Body of pancreas (tissue), 4 donors: ENCODE data around the gene AP2A2. TPM values are rescaled to one million over a fixed set of nuclear protein-coding genes. Genes with fewer than 3 reads are reported as not detected.
A peak's percentile ranks its signal among the peaks of the same experiment; 100 is the strongest.

Experiments used
- ATAC-seq: fragments of 150-250 bp; one replicate; pipeline ENCODE4 v1.9.1; 2016
- DNase-seq, 4 donors: peaks; one replicate each; pipeline ENCODE4 v3.0.0-alpha.2; 2019
- H3K27ac ChIP-seq, 4 donors: fragments of 200-600 bp; sonication (generic); 1 replicate in 3 of 4; 2 replicates in 1 of 4; pipeline versions ENCODE4 v1.5.1 to v1.6.1; 2016 to 2019; ENCODE audit warnings: mild to moderate bottlenecking in 1 of 4, mixed read lengths in 1 of 4, moderate library complexity in 1 of 4
- H3K27me3 ChIP-seq, 2 donors: fragments of 200-600 bp; sonication (generic); one replicate each; pipeline ENCODE4 v1.6.0; 2016; ENCODE audit warnings: mild to moderate bottlenecking in 1 of 2
- H3K36me3 ChIP-seq, 2 donors: fragments of 200-600 bp; sonication (generic); replicated peaks in 1 of 2; 2 replicates each; pipeline ENCODE4 v1.5.1; 2016; ENCODE audit warnings: low read depth in 2 of 2; ENCODE audit not compliant: insufficient read depth in 1 of 2
- H3K4me1 ChIP-seq: fragments of 200-600 bp; sonication (generic); one replicate; pipeline ENCODE4 v1.6.0; 2016
- H3K4me3 ChIP-seq, 2 donors: fragments of 200-600 bp; sonication (generic); 1 replicate in 1 of 2; 2 replicates in 1 of 2; pipeline ENCODE4 v1.5.1; 2016 to 2019
- H3K9me3 ChIP-seq, 3 donors: fragments of 200-600 bp; sonication (generic); 1 replicate in 2 of 3; 2 replicates in 1 of 3; pipeline ENCODE4 v1.5.1; 2016
- POLR2A ChIP-seq, 3 donors: fragments of 450-650 bp; IDR thresholded peaks; one replicate each; pipeline ENCODE4 v1.6.1; 2016; ENCODE audit warnings: antibody characterized with exemption in 3 of 3, mild to moderate bottlenecking in 2 of 3
- WGBS, 2 donors: methylation state at CpG; one replicate each; pipeline ENCODE4 v1.1.5; 2017; 5-methylcytosine and 5-hydroxymethylcytosine counted together
- intact Hi-C: fragments of 100-400 bp; cut with DNase I; formaldehyde crosslinking; loops from one replicate; pipeline ENCODE4 v1.15.1; 2023
- total RNA-seq, 2 donors: library from RNA; depleted of rRNA; stranded (reverse); fragments of >200 nt; gene quantifications; one replicate each; pipeline ENCODE4 v1.1.0, GENCODE V29; 2016
- TF ChIP-seq, protein P1 (sequence below), 7 experiments: fragments of 450-650 bp in 4 of 7; fragments of 200-600 bp in 3 of 7; sonication (generic) in 3 of 7; IDR thresholded peaks; one replicate each; pipeline ENCODE4 v1.5.1; 2016 to 2019; ENCODE audit warnings: antibody characterized with exemption in 7 of 7

AP2A2 gene
- total RNA-seq, 2 donors from 2014 or later: 40.7 to 77.8 TPM

- peak overlapping the region in 3 of 4 donors; percentile 86 to 91 (median 90) for H3K27ac ChIP-seq
- ATAC-seq: no peak
- intact Hi-C loops: no loop called here
- no peak for DNase-seq
- no peak for TF ChIP-seq POLR2A (IDR thresholded peaks at IDR 0.05)
- TF ChIP-seq, protein P1, sequence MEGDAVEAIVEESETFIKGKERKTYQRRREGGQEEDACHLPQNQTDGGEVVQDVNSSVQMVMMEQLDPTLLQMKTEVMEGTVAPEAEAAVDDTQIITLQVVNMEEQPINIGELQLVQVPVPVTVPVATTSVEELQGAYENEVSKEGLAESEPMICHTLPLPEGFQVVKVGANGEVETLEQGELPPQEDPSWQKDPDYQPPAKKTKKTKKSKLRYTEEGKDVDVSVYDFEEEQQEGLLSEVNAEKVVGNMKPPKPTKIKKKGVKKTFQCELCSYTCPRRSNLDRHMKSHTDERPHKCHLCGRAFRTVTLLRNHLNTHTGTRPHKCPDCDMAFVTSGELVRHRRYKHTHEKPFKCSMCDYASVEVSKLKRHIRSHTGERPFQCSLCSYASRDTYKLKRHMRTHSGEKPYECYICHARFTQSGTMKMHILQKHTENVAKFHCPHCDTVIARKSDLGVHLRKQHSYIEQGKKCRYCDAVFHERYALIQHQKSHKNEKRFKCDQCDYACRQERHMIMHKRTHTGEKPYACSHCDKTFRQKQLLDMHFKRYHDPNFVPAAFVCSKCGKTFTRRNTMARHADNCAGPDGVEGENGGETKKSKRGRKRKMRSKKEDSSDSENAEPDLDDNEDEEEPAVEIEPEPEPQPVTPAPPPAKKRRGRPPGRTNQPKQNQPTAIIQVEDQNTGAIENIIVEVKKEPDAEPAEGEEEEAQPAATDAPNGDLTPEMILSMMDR (IDR thresholded peaks at IDR 0.05): no peak
- no peak overlapping the region for H3K4me3 ChIP-seq
- WGBS, 2 donors: 93 to 98% methylated on average over 10 to 11 of the region's 11 CpGs
- no peaks in the 10 kb centered on the region for H3K36me3 ChIP-seq
- no peaks in the 10 kb centered on the region for H3K9me3 ChIP-seq
- peaks cover 27% of the 10 kb centered on the region for H3K4me1 ChIP-seq
- no peaks in the 10 kb centered on the region for H3K27me3 ChIP-seq
These were observed 13.8 kb upstream of the AP2A2 start for GRCh38 chr11:911890-912219.

- H3K27ac ChIP-seq: no peak overlapping the region
- no peak for DNase-seq
- H3K9me3 ChIP-seq: no peaks in the 10 kb centered on the region
- peaks cover 27% of the 10 kb centered on the region for H3K4me1 ChIP-seq
- no peaks in the 10 kb centered on the region for H3K36me3 ChIP-seq
- ATAC-seq: no peak
- TF ChIP-seq, protein P1 (IDR thresholded peaks at IDR 0.05): no peak
- TF ChIP-seq POLR2A (IDR thresholded peaks at IDR 0.05): no peak
- no peak overlapping the region for H3K4me3 ChIP-seq
- 95 to 96% methylated on average over 14 of the region's 14 CpGs for WGBS, 2 donors
- intact Hi-C loops: no loop called here
- H3K27me3 ChIP-seq: no peaks in the 10 kb centered on the region
These were observed 13.4 kb upstream of the AP2A2 start for GRCh38 chr11:912266-912665.

GRCh38 chr11:913043-913442 lies 12.6 kb upstream of the AP2A2 start:
- Histone ChIP-seq H3K4me3 (no peak overlapping the region), H3K4me1 (peaks cover 27% of the 10 kb centered on the region), H3K27ac (no peak overlapping the region), H3K36me3 (no peaks in the 10 kb centered on the region), H3K9me3 (no peaks in the 10 kb centered on the region), H3K27me3 (no peaks in the 10 kb centered on the region)
- TF ChIP-seq POLR2A (IDR thresholded peaks at IDR 0.05): no peak
- TF ChIP-seq, protein P1 (IDR thresholded peaks at IDR 0.05): no peak
- intact Hi-C loops: no loop called here
- ATAC-seq (no peak), DNase-seq (no peak)
- 78 to 82% methylated on average over 4 of the region's 4 CpGs for WGBS, 2 donors

- H3K4me3 ChIP-seq: no peak overlapping the region
- H3K27ac ChIP-seq: no peak overlapping the region
- no peaks in the 10 kb centered on the region for H3K36me3 ChIP-seq
- H3K27me3 ChIP-seq: no peaks in the 10 kb centered on the region
- ATAC-seq (no peak), DNase-seq (no peak)
- no peak for TF ChIP-seq POLR2A (IDR thresholded peaks at IDR 0.05)
- TF ChIP-seq, protein P1 (IDR thresholded peaks at IDR 0.05): no peak
- peaks cover 17% of the 10 kb centered on the region for H3K4me1 ChIP-seq
- WGBS, 2 donors: 67 to 78% methylated on average over 2 to 5 of the region's 5 CpGs
- H3K9me3 ChIP-seq: no peaks in the 10 kb centered on the region
- intact Hi-C loops: no loop called here
These were observed 11.5 kb upstream of the AP2A2 start for GRCh38 chr11:914204-914603.

GRCh38 chr11:914747-915501 lies 10.7 kb upstream of the AP2A2 start:
- ATAC-seq: no peak
- Histone ChIP-seq H3K27ac (no peak overlapping the region), H3K4me3 (no peak overlapping the region)

More at GRCh38 chr11:914747-915501, 10.7 kb upstream of the AP2A2 start:
- intact Hi-C loops: no loop called here
- Histone ChIP-seq H3K27me3 (no peaks in the 10 kb centered on the region), H3K4me1 (peaks cover 10% of the 10 kb centered on the region), H3K36me3 (no peaks in the 10 kb centered on the region), H3K9me3 (no peaks in the 10 kb centered on the region)
- peak in 2 of 4 donors; percentile 28 to 69 for DNase-seq
- 83 to 100% methylated on average over 1 to 21 of the region's 21 CpGs for whole genome bisulfite sequencing, 2 donors
- TF ChIP-seq POLR2A (IDR thresholded peaks at IDR 0.05): no peak
- TF ChIP-seq, protein P1 (IDR thresholded peaks at IDR 0.05): no peak
